ENCODE measurements around the gene SLC38A2.
"Not testable (repeated sequence)": the region's sequence is repeated elsewhere in the genome, so short reads cannot be mapped to it uniquely, and the experiment has no call there.

Gene SLC38A2

DNA sequence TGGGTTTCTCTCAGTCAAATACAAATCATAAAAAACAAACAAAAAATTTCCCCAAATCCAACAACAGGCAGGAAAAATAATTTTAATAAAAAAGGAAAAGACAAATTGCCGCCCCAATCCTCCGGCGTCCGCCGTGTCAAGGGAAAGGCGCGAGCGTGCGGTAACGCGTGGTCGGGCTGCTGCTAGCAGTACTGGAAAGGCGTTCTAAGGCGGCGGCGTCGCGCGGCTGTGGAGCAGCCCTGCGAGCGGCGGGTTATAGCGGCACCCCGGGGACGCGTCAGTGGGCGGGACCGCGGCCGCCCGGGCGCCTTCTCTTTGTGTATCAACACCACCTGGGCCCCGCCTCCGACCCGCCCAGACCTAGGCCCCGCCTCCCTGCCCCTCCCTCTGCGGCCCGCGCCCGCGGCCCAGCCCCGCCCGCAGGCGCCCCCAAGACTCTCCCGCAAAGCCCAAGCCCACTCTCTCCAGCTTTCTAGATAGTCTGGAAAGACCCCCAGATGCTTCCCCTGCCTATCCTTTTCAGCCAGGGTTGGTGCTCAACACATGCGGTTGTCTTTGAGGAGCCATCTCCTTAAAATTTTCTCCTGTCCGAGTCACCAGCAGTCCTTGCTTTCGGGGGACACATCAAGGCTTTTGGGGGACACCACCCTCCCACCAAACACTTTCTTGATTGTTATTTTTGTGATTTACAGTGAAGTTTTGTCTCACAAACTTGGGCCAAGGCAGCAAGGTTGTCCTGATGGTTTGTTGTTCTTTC, at the start of gene SLC38A2:
SLC38A2 (minus strand) TSS at position 230 of the 757 bp plus-strand sequence. CDS start 1,480 bp downstream, outside the sequence.
- peak; percentile 98 for DNase-seq

DNA sequence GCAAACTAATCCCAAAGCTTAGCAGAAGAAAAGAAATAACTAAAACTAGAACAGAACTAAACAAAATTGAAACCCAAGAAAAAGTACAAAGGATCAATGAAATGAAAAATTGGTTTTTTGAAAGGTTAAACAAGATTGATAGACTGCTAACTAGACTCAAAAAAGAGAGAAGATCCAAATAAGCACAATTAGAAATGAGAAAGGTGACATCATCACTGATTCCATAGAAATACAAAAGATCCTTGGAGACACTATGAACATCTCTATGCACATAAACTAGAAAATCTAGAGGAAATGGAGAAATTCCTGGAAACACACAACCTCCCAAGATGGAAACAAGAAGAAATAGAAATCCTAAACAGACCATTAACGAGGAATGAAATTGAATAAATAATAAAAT, 47.1 kb upstream of the SLC38A2 start:
- DNase-seq = no peak

DNA sequence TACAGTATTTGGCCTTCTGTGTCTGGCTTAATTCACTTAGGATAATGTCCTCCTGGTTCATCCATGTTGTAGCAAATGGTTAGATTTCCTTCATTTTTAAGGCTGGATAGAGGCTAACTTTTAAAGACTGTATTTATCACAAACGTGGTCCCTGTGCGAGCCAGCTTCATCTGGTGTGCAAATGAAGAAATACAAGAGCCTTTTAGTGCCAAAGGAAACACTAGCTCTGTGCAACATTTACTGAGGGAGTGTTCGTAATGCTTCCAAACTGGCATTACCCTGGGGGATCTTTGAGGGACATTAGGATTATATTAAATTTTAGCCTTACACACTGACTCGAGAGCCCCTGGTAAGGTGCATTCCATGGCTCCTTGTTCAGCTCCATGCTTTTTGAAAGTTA, 43.0 kb upstream of the SLC38A2 start:
- DNase-seq = no peak

DNA sequence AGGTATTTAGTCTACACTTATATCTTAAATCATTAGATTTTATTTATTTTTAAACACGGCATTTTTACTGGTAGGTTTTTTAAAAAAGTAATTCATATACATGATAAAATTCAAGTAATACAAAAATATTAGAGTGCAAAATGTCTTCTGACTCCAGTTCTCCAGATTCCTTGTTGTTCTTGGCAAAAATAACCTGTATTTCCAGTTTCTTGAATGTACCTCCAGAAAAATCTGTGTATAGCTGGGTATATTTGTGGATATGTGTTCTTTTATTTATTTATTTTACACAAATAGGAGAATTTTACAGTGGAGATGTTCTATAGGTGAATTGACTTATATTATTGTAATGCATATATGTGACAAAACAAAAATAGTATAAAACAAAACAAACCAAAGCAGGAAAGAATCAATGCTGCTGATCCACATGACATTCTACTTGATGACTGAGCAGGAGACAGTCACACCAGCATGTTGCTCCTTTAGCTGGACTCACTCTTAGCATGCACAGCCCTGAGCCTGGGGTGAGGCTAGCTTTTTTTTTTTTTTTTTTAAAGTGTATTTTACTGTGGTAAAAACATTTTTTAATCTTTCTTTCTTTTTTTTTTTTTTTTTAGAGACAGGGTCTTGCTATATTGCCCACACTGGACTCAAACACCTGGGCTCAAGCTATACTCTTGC, 42.2 kb upstream of the SLC38A2 start:
- no peak for DNase-seq

DNA sequence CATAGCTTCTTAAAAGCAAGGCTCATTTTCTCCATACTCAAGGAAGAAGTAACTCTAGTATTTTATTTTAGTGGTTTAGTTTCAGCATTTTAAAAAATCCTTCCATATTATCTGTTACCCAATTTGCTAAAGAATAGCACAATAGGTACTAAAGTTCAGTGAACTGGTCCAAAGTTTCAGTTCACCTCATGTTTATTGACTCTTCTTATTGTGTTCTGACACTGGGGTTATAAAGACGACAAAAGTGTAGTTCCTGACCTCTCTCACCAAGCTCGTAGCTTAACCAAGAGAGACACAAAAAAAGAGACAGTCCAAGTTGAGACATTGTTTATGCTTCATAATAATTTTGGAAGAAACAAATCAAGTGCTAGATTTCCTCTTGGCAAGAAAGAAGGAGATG, 40.8 kb upstream of the SLC38A2 start:
- no peak for DNase-seq

DNA sequence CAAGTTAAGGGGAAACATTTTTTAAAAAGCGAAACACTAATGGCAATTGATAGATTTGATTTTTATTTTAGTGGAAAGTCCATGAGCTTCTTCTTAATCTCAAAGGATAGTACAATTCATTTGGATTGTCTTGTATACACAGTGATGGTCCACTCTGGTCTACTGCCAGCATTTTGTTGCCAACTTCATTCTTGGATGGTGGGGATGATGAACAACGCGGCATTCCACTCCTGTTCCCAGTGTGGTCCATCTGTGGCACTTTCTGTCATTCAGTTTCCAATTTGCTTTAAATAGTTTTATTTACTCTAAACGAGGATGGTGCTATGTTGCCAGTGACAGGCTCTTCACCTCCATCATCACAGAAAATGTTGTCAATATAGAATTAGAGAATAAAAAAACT, 40.3 kb upstream of the SLC38A2 start:
- DNase-seq = no peak

DNA sequence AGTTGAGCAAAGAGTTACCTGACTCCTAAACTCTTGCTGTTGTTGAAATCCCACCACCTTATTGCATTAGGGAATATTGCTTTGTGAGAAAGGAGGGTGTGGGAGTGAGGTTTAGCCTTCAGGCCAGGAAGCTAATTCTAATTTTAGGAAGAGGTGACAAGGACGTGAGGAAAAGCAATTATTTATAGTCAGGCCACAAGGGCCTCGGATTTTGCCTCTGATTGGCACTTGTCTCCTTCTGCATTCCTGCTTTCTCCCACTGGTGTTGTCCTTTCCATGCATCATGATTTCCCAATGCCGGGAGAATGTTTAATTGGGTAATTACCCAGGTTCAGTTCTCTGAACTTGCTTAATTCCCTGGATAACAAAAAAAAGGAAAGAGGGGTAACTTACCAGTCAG, 37.9 kb upstream of the SLC38A2 start:
- DNase-seq = no peak

DNA sequence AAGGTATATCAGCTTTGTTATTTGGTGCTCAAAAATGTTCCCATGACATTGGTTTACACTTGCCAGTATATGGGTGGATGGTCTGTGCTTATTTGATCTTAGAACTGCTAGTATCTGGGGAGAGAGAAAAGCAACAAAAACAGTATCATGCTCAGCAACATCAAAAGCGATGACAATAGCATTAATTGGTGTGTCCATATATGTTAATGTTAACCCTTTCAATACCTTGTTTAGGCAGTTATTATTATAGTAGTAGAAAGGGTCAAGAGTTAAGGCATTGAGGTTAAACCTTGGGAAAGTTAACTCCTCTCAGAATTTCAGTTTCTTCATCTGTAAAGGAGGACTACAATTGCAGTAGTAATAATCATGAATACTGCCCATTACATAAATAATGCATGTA, 37.4 kb upstream of the SLC38A2 start:
- DNase-seq = no peak

DNA sequence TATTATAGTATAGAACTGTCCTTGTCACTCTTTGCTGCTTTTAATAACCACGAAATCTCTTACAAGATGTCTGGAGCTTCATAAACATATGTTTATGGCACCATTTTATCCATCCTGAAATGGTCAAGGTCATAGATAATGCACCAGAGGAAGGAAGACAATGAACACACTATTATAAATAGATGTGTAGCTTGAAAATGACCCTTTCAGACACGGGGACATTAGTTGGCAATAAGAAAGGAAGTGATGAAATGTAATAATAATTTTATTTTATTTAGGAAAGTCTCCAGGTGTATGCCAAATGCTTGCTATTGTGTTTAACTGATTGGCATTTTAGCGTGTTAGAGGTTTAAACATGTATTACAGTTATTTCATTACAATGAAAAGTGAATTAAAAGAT, 36.8 kb upstream of the SLC38A2 start:
- DNase-seq = no peak

DNA sequence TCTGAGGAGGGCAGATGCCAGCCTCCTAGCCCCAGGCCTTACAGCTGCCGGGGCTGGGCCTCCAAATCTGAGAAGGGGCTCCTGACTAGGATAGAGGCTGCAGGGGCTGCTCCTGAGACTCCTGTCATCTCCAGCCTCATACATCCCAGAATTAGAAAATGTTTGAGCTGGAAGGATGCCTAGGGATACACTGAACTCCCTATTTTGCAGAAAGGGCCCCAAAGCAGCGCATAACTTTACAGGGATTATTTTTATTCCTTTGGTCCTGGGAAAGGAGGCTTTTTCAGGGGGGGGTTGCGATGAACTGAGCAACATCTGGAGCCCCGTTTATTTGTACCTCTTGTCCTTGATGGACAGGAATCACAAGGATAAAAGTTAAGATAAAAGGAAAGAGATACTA, 35.9 kb upstream of the SLC38A2 start:
- no peak for DNase-seq

DNA sequence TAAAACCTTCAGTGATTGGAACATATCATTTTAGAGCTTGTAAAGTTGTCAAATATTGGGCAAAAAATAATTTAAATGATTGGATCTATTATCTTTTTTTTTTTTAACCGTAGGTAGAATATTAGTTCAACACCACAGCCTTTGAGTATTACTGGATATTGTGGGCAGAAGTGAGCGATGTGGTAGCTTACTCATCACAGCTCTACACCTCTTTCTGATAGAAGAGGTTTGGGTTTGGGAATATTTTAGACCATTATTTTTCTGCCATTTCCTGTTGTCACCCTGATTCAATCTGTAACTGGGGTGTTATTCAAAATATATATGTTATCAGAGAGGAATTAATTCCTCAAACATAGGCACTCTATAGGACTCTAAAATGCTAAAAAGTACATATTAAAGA, 34.8 kb upstream of the SLC38A2 start:
- no peak for DNase-seq

DNA sequence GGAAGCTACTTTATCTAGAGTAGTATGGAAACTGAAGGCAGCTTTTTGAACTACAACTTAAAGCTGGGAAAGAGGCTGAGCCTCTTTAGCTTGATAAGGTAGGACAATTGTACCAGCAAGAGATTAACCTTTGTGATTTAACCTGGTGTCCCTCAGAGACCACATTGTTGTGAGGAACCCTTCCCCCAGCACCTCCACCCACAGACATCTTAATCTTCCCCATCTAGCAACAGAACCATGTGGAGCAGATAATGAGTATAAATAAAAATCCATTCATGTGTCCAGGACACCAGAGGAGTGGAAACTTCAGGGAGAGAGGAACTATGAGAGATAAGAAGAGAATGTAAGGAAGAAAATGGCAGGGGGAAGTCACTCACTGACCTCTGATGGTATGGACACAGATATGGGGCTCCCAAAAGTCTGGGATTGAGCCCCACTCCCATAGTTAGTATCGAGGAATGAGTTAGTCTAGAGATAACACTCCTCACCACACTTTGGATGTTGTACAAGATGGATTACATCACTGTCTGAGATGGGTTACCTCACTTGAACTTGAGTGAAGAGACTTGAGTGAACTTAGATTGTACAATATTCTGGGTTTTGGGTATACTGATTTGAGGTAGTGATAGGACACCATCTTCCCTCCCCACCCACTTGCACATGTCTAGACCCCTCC, 33.9 kb upstream of the SLC38A2 start:
- DNase-seq = no peak

DNA sequence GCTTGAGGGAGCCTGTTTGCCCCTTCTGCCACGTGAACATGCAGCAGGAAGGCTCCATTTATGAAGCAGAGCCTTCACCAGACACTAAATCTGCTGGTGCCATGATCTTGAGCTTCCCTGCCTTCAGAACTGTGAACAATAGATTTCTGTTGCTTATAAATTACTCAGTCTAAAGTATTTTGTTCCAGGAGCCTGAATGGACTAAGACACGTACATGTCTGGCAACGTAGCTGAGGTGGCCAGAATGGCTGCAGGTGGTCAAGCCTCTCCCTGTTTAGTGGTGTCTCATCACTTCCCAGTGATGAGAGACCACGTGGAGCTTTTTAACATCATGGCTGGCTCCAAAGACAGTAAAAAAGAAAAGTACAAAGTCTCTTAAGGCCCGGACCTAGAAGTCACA, 32.2 kb upstream of the SLC38A2 start:
- DNase-seq = no peak

DNA sequence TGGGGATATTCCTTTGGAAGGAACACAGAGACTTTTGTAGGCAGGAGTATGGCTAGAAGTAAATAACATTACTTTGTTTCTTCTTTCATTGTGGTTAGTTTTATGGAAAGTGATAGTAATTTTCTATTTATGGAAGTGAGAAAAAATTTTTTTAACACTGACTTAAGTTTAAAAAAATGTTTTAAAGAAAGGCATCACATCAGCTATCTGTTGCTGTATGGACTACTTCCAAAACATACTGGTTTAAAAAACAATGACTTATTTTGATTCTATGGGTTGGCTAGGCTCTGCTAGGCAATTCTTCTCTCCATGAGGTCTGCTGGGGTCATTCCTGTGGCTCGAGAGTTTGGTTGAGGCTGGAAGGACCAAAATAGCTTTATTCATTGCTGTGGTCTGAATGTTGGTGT, 31.7 kb upstream of the SLC38A2 start:
- DNase-seq = no peak

DNA sequence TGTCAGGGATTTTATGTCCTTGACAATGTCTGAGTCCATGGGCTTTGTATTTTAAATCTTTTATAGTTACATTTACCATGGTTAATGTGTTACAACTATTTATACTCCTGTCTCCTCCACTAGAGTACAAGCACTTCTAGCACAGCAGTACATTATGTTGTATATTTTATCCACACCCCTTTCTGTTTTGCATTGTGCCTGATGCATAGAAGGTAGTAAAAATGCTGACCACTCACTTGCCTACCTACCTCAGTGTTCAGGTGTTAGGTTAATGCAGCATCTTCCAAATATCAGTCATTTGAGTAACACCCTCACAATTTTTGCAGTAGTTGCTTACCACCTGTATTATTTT, 31.1 kb upstream of the SLC38A2 start:
- DNase-seq = no peak

DNA sequence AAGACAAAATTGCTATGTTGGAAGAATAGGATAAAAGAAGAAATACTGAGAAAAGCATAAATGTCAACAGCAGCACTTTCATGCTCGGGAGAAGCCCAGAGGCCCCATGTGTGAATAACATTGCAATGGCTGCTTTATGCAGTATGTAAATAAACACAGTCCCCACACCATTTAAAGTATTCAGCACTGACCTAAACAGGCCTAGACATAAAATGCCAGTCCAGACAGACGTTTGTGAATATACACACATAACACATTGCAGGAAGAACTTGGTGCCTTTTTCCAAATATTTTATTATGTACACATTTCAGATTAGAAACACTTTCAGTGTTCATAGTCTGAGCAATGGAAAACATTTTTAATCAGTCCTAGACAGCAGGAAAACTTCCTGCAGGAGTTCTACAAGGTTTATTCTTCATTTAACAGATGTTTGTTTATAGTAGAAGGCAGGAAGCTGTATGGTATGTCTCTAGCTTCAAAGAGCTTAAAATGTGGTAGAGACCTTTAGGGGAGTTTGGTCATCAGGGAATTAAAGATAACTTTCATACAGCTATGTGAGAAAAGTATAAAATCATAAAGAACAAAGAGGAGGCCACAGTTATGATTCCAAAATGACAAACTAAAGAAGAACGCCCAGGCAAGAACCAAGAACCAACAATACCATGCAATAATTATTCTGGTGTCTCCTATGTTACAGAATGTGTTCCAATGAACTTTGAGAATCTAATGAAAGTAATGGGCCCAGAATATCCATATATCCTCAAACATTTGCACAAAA, 30.6 kb upstream of the SLC38A2 start:
- no peak for DNase-seq

DNA sequence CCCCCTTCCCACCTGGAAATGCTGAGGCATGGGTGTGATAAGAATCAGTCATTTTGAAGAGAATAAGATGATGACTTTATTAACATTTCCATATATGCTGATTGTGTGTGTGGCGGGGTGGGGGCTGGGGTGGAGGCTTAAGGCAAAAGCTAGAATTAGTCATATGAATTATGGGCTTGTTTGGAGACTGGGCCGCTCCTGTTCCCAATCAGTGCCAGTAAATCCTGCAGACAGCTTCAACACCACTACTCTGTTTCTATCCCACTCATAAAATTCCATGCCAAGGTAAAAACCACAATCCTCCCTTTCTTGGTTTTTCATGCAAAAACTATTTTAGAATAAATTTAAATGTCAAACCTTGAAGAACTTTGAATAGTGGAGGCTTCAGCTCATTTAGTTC, 29.9 kb upstream of the SLC38A2 start:
- no peak for DNase-seq

DNA sequence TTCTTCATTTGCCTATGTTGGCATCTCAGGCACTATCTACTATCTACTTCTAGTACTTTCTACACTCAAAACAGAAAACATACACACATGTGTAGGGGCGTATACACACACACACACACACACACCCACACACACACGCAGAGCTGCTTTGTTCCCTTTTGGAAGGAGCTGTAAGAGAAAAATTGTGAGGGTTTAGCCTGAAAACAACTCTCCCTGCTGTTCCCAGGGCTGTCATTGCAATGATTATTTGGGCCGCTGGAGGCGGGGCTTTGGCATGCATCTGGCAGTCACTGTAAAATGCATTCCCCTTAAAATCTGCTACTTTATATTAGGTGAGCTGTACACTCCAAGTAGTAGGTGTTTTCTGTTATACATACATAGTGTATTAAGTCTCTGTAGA, 29.1 kb upstream of the SLC38A2 start:
- no peak for DNase-seq

DNA sequence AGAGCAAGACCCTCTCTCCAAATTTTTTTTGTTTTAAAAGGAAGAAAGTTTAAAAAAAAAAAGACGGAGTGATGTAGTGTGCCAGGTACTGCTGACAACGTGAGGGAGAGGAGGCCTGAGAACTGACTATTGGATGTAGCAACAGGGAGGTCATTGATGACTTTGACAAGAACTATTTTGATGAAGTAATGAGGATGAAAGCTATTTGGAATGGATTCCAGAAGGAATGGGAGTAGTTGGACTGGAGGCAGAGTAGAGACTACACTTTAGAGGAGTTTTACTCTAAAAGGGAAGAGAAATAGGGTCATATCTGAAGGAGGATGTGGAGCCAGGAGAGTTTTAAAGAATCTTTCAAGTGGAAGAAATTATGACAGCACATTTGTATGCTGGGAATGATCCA, 27.8 kb upstream of the SLC38A2 start:
- DNase-seq = no peak

DNA sequence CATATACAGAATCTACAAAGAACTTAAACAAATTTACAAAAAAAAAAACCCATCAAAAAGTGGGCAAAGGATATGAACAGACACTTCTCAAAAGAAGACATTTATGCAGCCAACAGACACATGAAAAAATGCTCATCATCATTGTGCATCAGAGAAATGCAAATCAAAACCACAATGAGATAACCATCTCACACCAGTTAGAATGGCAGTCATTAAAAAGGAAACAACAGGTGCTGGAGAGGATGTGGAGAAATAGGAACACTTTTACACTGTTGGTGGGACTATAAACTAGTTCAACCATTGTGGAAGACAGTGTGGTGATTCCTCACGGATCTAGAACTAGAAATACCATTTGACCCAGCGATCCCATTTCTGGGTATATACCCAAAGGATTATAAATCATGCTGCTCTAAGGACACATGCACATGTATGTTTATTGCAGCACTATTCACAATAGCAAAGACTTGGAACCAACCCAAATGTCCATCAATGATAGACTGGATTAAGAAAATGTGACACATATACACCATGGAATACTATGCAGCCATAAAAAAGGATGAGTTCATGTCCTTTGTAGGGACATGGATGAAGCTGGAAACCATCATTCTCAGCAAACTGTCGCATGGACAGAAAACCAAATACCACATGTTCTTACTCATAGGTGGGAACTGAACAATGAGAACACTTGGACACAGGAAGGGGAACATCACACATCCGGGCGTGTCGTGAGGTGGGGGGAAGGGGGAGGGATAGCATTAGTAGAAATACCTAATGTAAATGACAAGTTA, 27.1 kb upstream of the SLC38A2 start:
- DNase-seq = not testable (repeated sequence)

DNA sequence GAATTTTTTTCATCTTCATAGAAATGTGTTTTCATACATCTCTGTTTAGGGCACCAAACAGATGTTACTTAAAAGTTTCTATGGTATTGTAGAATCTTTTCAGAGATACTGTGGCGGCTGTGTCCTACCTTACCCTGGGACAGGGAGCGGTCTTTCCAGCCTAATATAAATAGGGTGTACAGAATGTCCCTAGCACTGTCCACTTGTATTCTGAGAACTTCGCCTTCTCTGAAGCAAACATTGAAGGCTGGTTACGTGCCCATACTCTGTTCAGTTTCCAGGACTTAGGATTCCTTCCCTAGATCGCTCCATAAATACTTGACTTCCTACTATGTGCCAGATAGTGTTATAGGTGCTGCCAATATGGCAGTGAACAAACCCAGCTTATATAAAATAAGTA, 24.3 kb upstream of the SLC38A2 start:
- no peak for DNase-seq

DNA sequence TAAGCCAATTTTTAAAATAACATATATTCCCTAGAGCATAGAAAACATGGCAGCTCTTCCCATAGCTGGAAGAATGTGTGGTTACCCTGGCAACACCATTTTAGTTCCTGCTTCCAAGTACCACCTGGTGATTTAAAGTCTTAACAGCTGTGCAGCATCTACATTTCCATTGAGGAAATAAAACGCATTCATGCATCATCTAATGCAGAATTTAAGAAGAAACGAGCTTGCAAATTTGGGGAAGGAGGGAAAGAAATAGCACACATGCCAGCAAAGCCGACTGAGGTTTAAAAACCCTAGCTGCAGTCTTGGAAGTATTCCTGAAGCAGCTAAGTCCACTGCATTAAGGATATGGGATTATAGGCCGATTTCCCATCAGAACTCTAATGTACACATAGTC, 22.8 kb upstream of the SLC38A2 start:
- DNase-seq = no peak

DNA sequence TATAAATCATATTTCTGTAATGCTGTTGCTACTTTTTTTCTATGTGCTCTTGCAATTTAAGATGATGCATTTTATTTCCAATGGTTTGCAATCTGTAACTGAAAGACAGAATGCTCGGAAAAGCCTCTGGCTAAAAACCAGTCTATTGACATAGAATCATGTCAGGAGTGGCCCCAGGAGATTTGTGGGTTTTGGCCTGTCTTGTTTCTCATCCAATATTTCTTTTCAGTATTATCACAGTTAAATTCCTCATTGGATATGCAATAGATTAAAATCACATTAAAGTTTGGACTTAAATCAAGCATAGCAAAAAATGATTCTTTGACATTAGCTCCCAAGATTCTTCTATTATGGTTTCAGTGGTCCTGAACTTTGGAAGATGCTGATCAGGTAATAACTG, 19.1 kb upstream of the SLC38A2 start:
- DNase-seq = no peak
